ENCODE results near the gene IGSF21. TPM values are rescaled to one million over a fixed set of nuclear protein-coding genes. Genes with fewer than 3 reads are reported as not detected.

Gene IGSF21
- total RNA-seq, 1 donor from 2014 or later = 0.89 TPM

GRCh38 chr1:18233176-18233864 lies 125.7 kb downstream of the IGSF21 start:
- no peak for DNase-seq
- intact Hi-C loops (cut with DNase I) = no loop called here
- ATAC-seq (ENCODE audit: poor library complexity) = no peak

GRCh38 chr1:18234790-18235242 lies 127.2 kb downstream of the IGSF21 start:
- DNase-seq = no peak
- intact Hi-C loops (cut with DNase I) = no loop called here
- peak; percentile 31 for ATAC-seq (ENCODE audit: poor library complexity)

DNA sequence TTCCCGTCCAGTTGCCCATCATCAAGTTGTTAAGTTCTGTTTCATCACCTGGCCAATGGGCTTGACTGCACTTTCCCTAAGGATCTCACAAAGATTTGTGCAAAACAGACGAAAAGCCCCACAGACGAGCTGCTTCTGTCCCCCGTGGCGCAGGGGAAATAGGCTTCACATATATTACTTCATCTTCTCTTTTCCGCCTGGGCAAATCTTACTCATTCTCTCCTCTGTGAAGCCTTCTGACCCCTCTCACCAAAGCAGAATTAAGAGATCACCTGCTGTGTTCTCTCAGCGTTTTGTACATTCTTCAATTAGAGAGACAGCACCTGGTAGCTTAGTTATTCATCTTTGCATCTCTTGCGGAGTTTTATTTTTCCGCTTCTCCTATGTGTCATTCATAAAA lies 129.8 kb downstream of the IGSF21 start:
- intact Hi-C loops (cut with DNase I) = no loop called here

DNA sequence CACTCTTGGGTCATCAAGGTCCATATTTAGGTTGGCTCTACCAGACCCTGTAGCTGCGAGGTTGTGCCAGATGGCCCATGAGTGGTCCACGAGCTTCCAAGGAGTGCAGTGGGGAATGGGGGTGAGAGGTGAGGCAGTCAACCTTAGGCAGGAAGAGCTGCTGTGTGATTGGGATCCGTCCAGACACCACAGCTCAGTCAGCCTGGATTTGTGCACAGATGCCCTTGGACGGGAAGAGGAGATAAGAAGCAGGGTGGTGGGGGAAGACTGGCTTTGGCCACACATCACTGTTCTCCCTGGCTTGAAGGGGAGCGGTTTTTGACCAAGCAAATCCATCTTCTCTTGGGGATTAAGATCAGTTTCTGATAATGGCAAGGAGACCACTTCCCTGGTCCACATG lies 130.6 kb downstream of the IGSF21 start:
- no peak for DNase-seq
- no peak for ATAC-seq (ENCODE audit: poor library complexity)
- intact Hi-C loops (cut with DNase I) = no loop called here

More for the DNA sequence above, 129.8 kb downstream of the IGSF21 start:
- DNase-seq (no peak), ATAC-seq (ENCODE audit: poor library complexity) (no peak)

- ATAC-seq (ENCODE audit: poor library complexity) (no peak), DNase-seq (no peak)
- intact Hi-C loops (cut with DNase I) = no loop called here
Observed at GRCh38 chr1:18239671-18240070, 132.1 kb downstream of the IGSF21 start.

- intact Hi-C loops (cut with DNase I) = no loop called here
- DNase-seq = no peak
- ATAC-seq (ENCODE audit: poor library complexity) = no peak
Observed at GRCh38 chr1:18240906-18241305, 133.3 kb downstream of the IGSF21 start.

- DNase-seq (no peak), ATAC-seq (ENCODE audit: poor library complexity) (no peak)
- intact Hi-C loops (cut with DNase I) = no loop called here
Observed at GRCh38 chr1:18241891-18242290, 134.3 kb downstream of the IGSF21 start.

DNA sequence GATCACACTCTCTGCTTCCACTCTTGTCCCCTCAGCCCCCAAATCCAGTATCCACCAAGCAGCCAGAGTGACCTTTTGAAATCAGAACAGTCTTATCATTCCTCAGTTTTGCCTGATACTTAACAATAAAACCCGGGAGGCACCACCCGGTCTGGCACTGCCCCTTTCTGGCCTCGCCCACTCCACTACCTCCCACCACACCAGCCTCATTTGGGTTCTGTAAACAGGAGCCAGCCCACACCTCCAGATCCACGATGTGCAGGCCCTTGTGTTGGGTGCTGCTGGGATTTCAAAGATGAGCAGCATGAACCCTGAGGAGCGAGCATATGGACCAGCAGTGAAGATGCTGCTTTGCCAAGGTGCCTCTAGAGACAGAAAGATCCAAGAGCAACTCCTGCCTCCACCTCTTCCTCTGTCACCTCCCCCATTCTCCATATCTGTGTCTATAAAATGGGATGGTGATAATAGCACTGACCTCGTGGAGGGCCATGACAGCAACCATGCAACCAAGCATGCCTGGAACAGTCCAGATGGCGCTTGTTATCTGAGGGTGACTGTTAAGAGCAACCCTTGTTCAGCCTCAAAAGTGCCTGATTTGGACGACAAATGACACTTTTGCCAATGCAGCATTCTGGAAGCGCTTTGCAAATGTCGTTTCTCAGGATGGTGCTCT lies 136.0 kb downstream of the IGSF21 start:
- ATAC-seq (ENCODE audit: poor library complexity) (no peak), DNase-seq (no peak)
- intact Hi-C loops (cut with DNase I) = no loop called here

DNA sequence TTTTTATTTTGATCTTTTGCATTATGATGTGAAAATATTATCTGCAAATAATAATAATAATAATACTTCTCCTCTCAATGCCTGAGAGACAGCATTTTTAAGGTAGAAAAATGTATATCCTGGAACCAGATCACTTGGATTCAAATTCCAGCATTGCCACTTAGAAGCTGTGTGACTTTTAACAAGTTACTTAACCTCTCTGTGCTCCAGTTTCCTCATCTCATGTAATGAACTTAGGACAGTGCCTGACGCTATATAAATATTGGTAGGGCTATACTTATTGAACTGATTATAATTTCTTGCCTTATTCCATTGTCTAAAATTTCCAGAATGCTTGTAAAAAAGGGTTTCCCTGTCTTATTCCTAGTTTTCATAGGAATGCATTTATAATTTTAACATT lies 137.2 kb downstream of the IGSF21 start:
- no peak for ATAC-seq (ENCODE audit: poor library complexity)
- intact Hi-C loops (cut with DNase I) = no loop called here
- no peak for DNase-seq

DNA sequence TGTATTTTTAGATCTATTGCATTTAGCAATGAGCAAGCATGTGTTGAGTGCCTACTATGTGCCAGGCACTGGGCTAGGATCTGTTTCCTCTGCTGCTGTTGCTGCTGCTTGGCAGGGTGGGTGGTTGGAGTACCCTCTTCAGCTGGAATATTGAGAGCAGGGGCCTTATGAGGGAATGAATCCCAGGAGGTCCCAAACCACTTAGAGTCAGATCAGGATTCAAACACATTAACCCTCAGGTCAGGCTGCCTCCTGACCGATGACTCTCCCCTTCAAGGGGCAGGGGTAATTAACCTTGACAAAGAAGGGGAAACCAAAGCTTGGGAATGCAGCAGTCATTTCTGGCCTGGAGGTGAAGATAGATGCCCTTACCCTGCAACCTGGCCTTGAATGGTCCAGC lies 138.0 kb downstream of the IGSF21 start:
- intact Hi-C loops (cut with DNase I) = no loop called here
- DNase-seq (no peak), ATAC-seq (ENCODE audit: poor library complexity) (no peak)

GRCh38 chr1:18246543-18246942 lies 138.9 kb downstream of the IGSF21 start:
- DNase-seq = no peak
- intact Hi-C loops (cut with DNase I) = no loop called here
- ATAC-seq (ENCODE audit: poor library complexity) = no peak

GRCh38 chr1:18247151-18247550 lies 139.6 kb downstream of the IGSF21 start:
- intact Hi-C loops (cut with DNase I) = no loop called here
- ATAC-seq (ENCODE audit: poor library complexity) = no peak
- no peak for DNase-seq

DNA sequence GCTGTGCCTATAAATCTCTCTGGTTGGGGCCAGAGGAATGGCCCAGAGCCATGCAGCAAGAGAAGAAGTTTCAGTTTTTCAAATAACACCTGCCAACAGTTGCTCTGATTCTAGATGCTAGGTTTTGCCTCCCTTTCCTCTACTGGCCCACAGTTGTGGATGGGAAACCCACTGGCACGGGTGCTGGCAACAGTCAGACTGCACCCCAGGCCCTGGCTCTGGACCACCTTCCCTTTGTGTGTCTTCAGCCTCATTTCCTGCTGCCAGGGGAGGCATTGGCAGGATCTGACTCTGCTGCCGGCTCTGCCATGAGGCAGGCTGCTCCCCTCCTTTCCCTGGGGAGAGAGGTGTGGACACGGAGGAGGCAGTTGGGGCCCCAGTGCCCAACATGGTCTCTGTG lies 142.0 kb downstream of the IGSF21 start:
- no peak for ATAC-seq (ENCODE audit: poor library complexity)
- intact Hi-C loops (cut with DNase I) = no loop called here
- no peak for DNase-seq

DNA sequence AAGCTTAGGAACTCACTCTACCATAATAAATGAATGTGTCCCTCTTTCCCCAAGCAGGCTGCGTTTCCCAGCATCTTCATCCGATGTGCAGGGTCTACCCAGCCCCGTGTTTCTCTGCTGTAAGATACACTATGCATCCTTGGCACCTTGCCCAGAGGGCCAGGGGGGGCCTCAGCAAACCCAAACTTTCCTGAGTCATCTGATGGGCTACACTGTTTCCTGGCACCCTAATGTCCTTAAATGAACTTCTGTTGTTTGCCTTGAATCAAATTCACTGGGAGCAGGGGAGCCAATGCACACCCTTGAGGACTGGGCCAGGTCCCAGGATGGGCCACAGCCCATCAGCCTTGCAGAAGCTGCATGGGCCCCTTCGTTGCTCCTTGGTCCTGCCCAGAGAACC lies 145.5 kb downstream of the IGSF21 start:
- no peak for ATAC-seq (ENCODE audit: poor library complexity)
- intact Hi-C loops (cut with DNase I) = no loop called here
- no peak for DNase-seq

DNA sequence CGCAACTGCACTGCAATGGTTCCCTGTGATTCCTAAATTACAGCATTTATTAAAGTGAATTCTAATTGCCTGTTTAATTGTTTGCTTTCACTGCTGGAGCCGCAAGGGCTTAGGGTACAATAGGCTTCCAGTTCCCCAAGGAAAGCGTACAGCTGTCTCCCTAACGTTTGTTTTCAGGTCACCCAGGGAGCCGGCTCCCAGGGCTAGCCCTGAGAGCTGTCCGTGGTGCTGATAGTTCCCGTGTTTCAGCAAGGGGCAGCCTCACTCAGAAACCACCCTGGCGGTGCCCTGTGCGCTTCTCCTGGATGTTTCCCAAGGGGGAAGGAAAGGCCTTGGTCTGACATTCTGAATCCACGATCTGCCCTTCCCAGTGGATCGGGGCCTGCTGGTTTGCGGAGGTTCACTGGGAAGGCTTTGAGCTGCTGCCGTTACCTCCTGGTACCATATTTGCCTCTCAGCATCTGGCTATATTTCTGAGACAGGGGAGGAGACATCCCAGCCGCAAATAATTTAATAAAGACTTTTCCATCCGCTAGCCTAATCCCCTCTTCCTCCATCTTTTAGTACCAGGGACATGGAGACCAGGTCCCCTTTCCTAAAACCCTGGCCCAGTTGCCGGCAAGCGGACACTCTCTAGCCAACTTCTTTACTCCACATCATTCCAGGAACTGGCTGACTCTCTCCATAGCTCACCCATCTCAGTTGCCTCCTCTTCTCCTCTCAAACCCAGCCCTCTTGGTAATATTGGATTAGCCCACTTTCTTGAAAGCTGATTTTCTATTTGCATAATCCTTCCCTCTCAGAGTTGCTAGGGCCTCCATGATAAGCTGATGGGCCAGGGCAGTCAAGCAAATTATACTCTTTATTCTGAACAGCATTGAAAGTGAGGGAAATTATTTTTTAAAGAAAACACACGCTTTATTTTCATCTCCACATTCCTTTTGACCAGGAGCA lies 149.0 kb downstream of the IGSF21 start:
- intact Hi-C loops (cut with DNase I) = no loop called here
- peak; percentile 53 for DNase-seq
- ATAC-seq (ENCODE audit: poor library complexity) = no peak

DNA sequence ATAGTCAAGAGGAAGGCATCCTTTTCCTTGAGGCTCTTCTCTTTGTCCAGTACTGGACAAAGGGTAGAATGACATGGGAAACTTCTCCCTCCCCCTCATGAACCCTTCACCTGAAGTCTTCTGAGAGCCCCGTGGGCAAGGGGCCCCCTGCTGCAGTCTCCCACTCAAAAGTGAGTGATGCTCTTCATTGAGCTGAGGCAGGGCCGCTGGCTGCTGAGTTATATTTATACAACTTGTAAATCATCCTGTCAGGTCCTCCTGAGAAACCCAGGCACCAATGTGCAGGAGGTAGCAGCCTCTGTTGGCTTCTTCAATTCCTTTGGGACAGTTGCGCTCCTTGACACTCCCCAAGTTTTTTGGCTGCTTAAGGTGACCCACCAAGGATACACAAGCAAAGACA lies 150.2 kb downstream of the IGSF21 start:
- intact Hi-C loops (cut with DNase I) = no loop called here
- no peak for DNase-seq
- no peak for ATAC-seq (ENCODE audit: poor library complexity)

- DNase-seq (no peak), ATAC-seq (ENCODE audit: poor library complexity) (no peak)
- intact Hi-C loops (cut with DNase I) = no loop called here
Observed at GRCh38 chr1:18261891-18262290, 154.3 kb downstream of the IGSF21 start.

- ATAC-seq (ENCODE audit: poor library complexity) = no peak
- intact Hi-C loops (cut with DNase I) = no loop called here
- DNase-seq = no peak
Observed at GRCh38 chr1:18262726-18263125, 155.1 kb downstream of the IGSF21 start.

GRCh38 chr1:18263547-18264120 lies 156.0 kb downstream of the IGSF21 start:
- intact Hi-C loops (cut with DNase I) = no loop called here
- ATAC-seq (ENCODE audit: poor library complexity) (no peak), DNase-seq (no peak)

All from Right ventricle myocardium superior (tissue), 1 donor.